ENCODE results near the gene SRXN1. TPM values are rescaled to one million over a fixed set of nuclear protein-coding genes. Genes with fewer than 3 reads are reported as not detected.

SRXN1 gene
- total and polyA plus RNA-seq, 9 of the 15 experiments (the other 6 are each of a cell fraction or from before 2014, with no cell fraction given), result 6.8 to 36.4 (median 21.6) TPM

DNA sequence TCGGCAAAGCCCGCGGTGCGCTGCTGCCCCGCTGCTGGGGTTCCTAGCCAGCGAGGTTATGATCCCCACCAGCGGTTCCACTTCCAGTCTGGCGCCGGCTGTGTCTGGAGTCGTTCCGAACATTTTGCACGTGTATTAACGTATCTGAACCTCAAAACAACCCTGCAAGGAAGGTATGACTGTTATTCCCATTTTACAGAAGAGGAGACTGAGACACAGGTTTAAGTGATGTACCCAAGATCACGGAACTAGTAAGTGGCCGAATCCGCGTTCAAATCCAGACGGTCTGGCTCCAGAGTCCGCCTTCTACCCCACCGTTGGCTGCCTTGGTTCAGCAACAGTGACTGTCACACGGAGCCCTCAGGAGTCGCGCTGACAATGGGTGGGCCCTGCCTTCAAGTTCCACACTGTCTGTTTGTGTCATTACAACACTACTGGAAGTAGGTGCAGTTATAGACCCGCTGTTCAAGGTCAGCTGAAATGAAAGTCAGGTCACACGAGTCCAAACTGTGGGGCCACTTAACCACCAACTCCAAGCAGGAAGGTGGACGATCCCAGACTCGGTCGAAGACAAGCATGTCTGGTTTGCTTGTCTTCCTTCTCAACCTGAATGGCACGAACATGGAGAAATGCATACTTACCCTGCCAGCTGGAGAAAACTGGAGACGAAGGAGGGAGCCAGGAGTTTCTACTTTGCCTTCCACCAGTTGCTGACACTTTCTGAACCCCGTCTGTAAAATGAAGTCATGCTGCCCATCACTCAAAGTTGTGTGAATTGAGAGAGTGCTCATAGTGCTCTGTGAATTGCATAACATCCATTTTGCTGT is 803 bp upstream of the SRXN1 start (continued):
- TF ChIP-seq SAP30 (IDR thresholded peaks at IDR 0.05; ENCODE audit: borderline replicate concordance, insufficient read depth, low read depth, low read length, poor library complexity, severe bottlenecking) (no peak), KLF1 (tag; IDR thresholded peaks at IDR 0.05) (no peak), MEF2D (tag; conservative IDR thresholded peaks at IDR 0.05; ENCODE audit: low read depth) (no peak), GTF2E2 (tag; IDR thresholded peaks at IDR 0.05) (no peak), POLR2G (IDR thresholded peaks at IDR 0.05; ENCODE audit: low read depth, low read length) (no peak; the same call in 1 of the 2 replicates), LCOR (CRISPR knock-in tag; IDR thresholded peaks at IDR 0.05) (no peak), ZNF75A (CRISPR knock-in tag; IDR thresholded peaks at IDR 0.05) (no peak), ARNT (IDR thresholded peaks at IDR 0.05) (peak in 1 of 2 experiments; percentile 70; a peak in 2 of 4 replicates), SMARCB1 (IDR thresholded peaks at IDR 0.05; ENCODE audit: insufficient read length, low read depth) (no peak), ZNF561 (CRISPR knock-in tag; conservative IDR thresholded peaks at IDR 0.05) (no peak), GATAD2B (IDR thresholded peaks at IDR 0.05; ENCODE audit: borderline replicate concordance) (no peak), CBX1 (IDR thresholded peaks at IDR 0.05; ENCODE audit: low read depth) (peak; percentile 80; the same call in 1 of the 2 replicates), SMC3 (conservative IDR thresholded peaks at IDR 0.05; ENCODE audit: insufficient read depth, low read depth, low read length) (no peak)
- TF ChIP-seq, protein P1, sequence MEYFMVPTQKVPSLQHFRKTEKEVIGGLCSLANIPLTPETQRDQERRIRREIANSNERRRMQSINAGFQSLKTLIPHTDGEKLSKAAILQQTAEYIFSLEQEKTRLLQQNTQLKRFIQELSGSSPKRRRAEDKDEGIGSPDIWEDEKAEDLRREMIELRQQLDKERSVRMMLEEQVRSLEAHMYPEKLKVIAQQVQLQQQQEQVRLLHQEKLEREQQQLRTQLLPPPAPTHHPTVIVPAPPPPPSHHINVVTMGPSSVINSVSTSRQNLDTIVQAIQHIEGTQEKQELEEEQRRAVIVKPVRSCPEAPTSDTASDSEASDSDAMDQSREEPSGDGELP (CRISPR knock-in tag; IDR thresholded peaks at IDR 0.05; ENCODE audit: borderline replicate concordance), result peak; percentile 38; the same call in 1 of the 2 replicates
- TF ChIP-seq, protein P2, sequence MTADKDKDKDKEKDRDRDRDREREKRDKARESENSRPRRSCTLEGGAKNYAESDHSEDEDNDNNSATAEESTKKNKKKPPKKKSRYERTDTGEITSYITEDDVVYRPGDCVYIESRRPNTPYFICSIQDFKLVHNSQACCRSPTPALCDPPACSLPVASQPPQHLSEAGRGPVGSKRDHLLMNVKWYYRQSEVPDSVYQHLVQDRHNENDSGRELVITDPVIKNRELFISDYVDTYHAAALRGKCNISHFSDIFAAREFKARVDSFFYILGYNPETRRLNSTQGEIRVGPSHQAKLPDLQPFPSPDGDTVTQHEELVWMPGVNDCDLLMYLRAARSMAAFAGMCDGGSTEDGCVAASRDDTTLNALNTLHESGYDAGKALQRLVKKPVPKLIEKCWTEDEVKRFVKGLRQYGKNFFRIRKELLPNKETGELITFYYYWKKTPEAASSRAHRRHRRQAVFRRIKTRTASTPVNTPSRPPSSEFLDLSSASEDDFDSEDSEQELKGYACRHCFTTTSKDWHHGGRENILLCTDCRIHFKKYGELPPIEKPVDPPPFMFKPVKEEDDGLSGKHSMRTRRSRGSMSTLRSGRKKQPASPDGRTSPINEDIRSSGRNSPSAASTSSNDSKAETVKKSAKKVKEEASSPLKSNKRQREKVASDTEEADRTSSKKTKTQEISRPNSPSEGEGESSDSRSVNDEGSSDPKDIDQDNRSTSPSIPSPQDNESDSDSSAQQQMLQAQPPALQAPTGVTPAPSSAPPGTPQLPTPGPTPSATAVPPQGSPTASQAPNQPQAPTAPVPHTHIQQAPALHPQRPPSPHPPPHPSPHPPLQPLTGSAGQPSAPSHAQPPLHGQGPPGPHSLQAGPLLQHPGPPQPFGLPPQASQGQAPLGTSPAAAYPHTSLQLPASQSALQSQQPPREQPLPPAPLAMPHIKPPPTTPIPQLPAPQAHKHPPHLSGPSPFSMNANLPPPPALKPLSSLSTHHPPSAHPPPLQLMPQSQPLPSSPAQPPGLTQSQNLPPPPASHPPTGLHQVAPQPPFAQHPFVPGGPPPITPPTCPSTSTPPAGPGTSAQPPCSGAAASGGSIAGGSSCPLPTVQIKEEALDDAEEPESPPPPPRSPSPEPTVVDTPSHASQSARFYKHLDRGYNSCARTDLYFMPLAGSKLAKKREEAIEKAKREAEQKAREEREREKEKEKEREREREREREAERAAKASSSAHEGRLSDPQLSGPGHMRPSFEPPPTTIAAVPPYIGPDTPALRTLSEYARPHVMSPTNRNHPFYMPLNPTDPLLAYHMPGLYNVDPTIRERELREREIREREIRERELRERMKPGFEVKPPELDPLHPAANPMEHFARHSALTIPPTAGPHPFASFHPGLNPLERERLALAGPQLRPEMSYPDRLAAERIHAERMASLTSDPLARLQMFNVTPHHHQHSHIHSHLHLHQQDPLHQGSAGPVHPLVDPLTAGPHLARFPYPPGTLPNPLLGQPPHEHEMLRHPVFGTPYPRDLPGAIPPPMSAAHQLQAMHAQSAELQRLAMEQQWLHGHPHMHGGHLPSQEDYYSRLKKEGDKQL (CRISPR knock-in tag; IDR thresholded peaks at IDR 0.05; ENCODE audit: borderline replicate concordance), result no peak
- TF ChIP-seq, protein P3, sequence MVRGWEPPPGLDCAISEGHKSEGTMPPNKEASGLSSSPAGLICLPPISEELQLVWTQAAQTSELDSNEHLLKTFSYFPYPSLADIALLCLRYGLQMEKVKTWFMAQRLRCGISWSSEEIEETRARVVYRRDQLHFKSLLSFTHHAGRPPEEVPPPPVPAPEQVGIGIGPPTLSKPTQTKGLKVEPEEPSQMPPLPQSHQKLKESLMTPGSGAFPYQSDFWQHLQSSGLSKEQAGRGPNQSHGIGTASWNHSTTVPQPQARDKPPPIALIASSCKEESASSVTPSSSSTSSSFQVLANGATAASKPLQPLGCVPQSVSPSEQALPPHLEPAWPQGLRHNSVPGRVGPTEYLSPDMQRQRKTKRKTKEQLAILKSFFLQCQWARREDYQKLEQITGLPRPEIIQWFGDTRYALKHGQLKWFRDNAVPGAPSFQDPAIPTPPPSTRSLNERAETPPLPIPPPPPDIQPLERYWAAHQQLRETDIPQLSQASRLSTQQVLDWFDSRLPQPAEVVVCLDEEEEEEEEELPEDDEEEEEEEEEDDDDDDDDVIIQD (CRISPR knock-in tag; IDR thresholded peaks at IDR 0.05), result no peak
- TF ChIP-seq, protein P4, sequence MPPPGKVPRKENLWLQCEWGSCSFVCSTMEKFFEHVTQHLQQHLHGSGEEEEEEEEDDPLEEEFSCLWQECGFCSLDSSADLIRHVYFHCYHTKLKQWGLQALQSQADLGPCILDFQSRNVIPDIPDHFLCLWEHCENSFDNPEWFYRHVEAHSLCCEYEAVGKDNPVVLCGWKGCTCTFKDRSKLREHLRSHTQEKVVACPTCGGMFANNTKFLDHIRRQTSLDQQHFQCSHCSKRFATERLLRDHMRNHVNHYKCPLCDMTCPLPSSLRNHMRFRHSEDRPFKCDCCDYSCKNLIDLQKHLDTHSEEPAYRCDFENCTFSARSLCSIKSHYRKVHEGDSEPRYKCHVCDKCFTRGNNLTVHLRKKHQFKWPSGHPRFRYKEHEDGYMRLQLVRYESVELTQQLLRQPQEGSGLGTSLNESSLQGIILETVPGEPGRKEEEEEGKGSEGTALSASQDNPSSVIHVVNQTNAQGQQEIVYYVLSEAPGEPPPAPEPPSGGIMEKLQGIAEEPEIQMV (tag; conservative IDR thresholded peaks at IDR 0.05; ENCODE audit: low read depth), result no peak

All from K562 (cell line).